ENCODE results near the gene WDR55.
"Not testable (repeated sequence)": the region's sequence is repeated elsewhere in the genome, so short reads cannot be mapped to it uniquely, and the experiment has no call there.

The WDR55 gene

DNA sequence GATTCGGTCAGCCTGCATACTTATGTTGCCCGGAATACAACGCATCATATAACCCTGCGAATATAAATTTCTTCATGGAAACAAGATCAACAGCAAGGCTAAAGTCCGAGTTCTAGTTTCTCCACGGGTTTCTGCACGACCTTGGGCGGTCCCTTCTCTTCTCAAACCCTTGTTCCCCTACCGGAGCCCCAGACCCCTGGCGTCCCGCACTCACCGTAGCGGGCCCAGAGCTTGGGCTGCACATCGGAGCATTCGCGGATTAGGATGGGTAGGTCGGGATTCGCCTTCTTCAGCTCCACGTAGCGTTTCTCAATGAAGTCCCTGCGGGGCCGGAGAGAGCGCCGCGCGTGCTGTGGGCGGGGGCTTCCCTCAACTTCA lies 17.7 kb upstream of the WDR55 start:
- no peak for DNase-seq (ENCODE audit: low read depth in 2 of 2)

DNA sequence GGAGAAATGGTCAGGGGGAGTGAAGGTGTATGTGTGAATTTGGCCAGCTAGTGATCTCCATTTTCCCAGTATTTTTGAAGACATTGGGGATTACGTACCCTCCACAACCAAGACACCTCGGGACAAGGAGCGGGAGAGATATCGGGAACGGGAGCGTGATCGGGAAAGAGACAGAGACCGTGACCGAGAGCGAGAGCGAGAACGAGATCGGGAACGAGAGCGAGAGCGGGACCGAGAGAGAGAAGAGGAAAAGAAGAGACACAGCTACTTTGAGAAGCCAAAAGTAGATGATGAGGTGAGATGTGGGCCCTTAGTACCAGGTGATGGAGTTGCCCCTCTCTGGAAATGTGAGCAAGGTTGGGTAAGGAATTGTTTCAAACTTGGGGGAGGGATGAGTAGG lies 5.8 kb upstream of the WDR55 start:
- DNase-seq (ENCODE audit: low read depth in 2 of 2): no peak

DNA sequence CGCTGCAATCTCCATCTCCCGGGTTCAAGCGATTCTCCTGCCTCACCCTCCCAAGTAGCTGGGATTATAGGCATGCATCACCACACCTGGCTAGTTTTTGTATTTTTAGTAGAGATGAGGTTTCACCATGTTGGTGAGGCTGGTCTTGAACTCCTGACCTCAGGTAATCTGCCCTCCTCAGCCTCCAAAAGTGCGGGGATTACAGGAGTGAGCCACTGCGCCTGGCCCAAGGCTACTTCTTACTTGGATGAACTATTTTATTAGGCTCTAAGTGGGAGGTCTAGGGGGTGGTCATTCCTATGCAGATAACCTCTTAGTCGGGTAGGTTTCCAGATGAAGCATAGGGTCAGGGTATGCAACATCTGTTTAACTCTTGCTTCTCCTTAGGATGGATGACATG lies 4.3 kb upstream of the WDR55 start:
- not testable (repeated sequence) for DNase-seq (ENCODE audit: low read depth in 2 of 2)

DNA sequence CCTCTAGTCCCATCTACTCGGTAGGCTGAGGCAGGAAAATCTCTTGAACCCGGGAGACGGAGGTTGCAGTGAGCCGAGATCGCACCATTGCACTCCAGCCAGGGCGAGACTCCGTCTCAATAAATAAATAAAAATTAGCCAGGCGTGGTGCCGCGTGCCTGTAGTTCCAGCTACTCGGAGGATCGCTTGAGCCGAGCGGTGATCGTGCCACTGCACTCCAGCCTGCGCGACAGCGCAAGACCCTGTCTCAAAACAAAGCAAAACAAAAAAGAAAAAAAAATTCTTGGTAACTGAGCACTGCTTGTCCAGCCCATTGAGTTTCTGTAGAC lies 710 bp upstream of the WDR55 start:
- no peak for DNase-seq (ENCODE audit: low read depth in 2 of 2)

DNA sequence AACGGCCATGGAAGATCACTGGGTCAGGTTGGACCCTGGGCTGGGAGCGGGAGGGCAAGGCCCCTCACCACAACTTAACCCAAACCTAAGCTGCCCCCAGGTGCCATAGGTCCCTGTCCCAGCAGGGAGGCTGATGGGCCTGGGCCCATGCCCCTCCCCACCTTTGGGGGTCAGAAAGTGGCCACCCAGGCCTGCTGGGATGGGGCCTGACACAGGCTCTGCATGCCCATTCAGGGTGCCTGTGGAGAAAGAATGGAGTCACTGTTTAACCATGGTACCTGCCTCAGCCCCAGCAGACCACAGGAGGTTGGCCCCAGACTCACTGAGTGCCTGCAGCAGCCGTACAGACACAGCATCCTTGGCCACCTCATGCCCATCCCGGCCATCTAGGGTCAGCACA lies 6.3 kb downstream of the WDR55 start:
- DNase-seq (ENCODE audit: low read depth in 2 of 2): not testable (repeated sequence)

DNA sequence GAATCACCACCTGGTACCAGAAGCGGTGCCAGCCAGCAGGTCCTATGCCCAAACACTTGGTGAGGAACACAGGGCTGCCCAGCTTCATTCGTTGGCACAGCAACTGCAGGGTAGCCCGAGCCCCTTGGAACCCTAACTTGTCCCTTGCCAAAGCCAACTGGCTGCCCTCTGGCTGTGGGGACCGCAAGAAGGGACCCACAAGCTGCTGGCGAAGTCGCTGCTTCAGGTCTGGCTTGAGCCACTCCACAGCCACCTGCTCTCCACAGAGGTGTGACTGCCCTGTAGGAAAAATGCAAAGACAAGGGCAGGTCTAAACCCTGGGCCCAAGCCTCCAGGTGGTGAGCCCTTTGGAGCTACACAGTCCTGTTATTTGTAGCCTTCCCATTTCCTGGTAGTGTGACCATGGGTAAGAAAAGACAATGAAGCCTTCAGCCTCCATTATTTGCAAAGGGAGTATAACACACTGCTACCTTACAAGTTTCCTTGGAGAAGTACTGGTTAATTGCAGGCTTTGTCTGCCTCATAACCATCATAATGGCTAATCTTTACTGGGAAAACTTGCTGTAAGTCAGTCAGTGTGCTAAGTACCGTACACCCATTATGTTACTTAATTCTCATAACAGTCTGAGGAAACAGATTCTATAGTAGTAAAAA lies 6.9 kb downstream of the WDR55 start:
- no peak for DNase-seq (ENCODE audit: low read depth in 2 of 2)

DNA sequence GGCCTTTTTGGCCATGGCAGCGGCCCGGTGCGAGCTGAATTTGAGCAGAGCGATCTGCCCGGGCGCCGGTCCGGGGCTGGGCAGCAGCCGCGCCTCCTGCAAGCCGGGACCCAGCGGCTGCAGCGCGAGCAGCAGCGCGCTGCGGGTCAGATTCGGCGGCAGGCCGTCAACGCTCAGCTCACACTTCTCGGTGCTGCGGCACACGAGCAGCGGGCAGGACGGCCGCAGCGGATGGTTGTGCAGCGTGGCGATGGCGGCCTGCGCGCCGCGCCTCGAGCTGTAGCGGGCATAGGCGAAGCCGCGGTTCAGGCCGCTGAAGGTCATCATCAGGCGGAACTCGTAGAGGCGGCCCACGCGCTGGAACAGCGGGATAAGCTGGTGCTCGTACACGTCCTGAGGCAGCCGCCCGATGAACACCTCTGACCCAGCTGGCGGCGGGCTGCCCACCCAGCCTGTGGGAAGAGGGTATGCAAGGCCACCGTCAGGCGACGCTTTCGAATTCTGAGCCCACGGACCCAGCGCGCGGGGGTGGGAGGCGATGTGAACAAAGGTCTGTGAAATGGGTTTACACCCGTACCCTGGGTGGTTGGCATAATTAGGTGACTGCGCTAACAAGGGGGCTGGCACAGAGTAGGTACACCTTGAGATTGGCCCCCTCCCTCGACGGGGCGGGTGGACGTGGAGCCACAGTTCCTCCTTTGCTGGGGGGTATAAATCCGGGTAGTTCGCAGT lies 7.9 kb downstream of the WDR55 start:
- DNase-seq (ENCODE audit: low read depth in 2 of 2): no peak

DNA sequence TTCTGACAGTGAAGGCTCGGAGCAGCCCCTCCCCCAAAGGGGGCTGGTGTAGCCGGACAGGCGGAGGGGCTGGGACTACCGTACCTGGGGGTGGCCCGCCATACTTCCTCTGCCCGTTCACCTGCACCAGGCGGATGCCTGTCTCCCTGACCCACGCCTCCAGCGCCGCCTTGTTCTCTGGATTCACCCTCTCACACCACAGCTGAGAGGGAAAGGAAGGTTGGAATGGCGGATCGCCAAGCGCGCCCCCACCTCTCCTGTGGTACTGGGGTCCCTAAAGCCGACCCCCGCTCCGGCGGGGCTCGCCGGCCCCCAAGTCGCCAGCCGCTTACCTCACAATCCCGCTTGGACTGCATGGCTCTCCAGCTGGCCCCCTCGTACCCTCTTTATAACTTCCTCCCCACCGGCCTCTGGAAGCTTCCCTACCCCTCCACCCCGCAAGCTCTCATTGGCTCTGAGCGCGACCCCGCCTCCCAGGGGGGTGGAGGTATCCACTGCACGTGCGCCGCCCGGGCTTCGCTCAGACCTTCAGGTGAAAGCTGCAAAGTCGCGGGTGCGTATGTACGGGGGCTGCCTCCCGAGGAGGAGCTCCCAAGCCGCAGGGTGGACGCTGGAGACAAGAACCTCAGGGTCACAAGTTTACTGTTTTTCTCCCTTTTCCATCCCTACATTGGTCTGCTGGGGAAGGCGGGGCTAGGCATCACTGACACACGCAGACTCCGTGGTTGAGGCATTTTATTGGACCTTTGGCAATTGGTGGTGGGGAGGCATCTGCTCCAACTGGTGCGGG lies 8.7 kb downstream of the WDR55 start, which contains the start of gene DND1:
Gene DND1, minus strand, starts transcription at position 390 of the 790 bp plus-strand sequence. Its CDS starts 34 bp downstream, at position 356.
- no peak for DNase-seq (ENCODE audit: low read depth in 2 of 2)

DNA sequence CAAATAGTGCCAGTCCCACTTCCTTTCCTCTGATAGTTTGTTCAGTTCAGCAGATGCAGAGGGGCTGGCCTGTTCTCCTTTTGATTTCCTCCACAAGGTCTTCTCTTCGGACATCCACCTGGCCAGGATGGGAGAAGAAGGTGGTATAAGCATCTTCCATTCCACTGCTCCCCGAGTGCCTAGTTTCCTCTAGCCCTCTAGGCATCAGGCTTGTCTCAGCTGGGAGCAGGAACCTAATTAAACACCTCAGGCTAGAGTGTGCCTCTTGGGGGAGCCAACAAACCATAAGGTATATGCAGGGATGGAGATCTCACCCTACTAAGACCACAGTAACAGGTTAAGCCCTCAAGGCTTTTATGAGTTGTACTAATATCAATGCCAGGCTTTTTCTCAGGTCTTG lies 9.5 kb downstream of the WDR55 start:
- no peak for DNase-seq (ENCODE audit: low read depth in 2 of 2)

DNA sequence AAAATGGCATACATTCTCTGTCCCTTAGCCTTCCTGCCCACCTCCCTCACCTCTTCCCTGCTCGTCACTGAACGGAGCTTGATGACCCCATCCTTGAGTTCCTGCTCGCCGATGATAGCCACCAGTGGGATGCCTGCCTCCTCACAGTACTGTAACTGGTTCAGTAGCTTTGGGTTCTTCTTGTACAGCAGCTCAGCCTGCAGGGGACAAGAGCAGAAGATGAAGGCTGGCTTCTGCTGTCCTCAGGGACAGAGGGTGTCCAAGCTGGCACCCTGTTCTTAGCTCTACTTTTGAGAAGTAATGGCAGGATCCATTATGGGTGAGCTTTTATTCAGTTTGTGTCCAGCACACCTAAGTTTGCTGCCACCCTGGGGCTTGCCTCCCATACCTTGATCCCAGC lies 9.9 kb downstream of the WDR55 start:
- DNase-seq (ENCODE audit: low read depth in 2 of 2): no peak

DNA sequence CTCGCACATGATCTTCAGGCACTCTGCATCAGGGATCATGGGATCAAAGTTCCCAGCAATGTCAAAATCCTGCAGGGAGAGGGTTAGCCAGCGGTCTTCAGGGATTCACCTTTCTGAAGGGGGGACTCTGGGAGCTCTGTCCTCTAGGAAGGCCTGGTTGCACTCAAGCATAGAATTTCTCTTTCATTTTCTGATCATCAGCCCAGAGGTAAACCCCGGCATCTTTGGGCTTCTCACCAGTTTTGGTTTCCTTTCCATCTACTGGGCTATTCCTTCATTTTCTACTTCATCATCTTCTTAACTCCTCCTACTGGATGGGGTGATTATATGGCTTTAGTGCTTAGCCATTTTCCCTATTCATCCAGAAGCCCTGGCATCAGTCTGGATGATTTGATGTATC lies 13.2 kb downstream of the WDR55 start:
- DNase-seq (ENCODE audit: low read depth in 2 of 2): no peak

DNA sequence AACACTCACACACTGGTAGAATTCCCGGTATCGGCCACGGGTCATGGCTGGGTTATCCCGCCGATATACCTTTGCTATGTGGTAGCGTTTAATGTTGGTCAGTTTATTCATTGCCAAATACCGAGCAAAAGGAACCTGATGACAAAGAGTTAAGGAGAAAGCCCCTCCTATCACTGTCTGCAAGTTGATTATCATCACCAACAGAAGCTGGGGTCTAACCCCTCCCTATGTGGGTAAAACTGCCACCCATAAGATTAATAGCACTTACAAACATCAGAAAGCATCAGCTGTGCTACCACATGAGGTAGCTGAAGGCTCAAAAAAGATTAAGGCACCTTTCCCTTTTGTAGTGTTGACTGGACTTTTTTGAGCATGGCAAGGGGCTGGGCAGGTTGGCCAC lies 14.3 kb downstream of the WDR55 start:
- no peak for DNase-seq (ENCODE audit: low read depth in 2 of 2)

DNA sequence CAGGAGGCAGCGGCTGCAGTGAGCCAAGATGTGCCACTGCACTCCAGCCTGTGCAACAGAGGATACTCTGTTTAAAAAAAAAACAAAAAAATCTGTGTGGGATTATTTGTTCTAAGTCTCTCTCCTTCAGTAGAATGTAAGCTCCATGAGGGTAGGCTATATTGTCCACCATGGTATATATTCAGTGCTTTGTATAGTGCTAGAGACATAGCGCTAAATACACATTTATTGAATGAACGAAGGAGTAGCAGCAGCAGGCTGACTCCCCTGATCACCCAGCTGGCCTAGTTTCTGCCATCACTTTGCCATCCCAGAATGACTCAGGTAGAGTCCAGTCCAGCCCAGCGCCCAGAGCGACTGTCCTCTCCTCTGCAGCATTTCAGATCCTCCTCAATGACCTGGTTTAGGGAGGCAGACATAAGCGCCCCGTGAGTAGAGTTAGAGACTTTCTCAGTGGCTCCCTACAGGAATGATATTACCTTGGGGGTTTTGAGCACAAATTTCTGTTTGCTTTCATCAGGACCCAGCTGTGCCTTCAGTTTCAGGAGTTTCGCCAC lies 25.8 kb downstream of the WDR55 start:
- no peak for DNase-seq (ENCODE audit: low read depth in 2 of 2)

DNA sequence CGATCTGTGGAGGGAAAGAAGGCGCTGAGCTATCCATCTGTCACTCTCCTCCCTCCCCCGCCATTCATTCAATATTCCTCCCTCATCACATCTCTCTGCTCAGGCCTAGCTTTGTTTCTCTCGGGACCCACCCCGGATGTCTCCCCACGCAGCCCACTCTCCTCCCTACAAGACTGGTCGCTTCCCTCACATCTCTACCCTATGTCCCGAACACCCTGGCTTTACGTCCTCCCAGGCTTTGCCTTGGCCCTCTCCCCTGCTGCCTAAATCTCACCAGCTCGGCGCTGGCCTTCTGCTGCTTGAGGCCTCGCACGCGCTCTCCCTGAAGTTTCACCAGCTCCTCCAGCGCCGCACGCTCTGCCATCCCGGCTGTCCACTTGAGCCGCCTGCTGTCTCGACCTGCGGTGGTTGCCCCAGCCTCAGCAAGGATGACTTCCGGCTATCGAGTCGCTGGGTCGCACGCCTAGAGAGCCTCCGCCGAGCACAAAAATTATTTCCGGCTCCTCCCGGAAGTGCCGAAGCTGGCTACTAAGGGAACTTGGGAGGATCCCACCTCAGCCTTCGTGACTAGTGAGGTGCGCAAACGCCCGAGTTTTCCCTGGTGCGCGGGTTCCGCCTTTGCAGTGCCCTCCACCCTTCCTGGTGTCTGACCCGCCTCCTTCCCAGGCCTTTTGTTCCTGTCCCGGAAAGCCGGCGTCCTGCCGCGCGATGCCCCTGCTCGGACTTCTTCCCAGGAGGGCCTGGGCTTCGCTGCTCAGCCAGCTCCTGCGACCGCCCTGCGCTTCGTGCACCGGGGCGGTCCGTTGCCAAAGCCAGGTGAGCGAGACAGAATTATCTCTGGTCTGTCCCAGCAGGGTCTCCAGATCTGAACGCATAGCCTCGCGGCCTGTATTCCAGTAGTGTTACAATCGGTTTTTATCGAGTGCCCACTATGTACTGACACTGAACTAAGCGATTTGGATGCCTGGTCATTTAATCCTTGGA lies 26.5 kb downstream of the WDR55 start, which contains the start of the genes HARS1 and HARS2:
Gene HARS1, minus strand, starts transcription at position 430 of the 984 bp plus-strand sequence. Its CDS starts 66 bp downstream, at position 364.
Gene HARS2, plus strand, starts transcription at position 515 of the 984 bp plus-strand sequence. Its CDS starts 194 bp downstream, at position 709.
- peak; percentile 67 to 69 for DNase-seq (ENCODE audit: low read depth in 2 of 2)

DNA sequence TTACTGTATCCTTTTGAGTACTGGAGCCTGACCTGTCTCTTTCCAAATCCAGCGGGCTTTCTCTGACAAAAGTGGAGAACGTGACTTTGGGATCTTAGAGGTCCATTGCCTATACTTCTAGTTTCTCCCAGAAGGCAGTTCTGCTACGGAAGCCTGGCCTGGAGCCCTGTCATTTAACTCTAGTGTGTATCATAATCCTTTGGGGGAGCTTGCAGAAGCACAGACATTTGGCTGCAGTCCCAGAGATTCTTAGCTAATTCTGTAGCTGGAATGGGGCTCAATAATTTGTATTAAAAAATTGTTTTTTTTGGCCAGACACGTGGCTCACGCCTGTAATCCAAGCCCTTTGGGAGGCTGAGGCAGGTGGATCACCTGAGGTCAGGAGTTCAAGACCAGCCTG lies 29.6 kb downstream of the WDR55 start:
- no peak for DNase-seq (ENCODE audit: low read depth in 2 of 2)

DNA sequence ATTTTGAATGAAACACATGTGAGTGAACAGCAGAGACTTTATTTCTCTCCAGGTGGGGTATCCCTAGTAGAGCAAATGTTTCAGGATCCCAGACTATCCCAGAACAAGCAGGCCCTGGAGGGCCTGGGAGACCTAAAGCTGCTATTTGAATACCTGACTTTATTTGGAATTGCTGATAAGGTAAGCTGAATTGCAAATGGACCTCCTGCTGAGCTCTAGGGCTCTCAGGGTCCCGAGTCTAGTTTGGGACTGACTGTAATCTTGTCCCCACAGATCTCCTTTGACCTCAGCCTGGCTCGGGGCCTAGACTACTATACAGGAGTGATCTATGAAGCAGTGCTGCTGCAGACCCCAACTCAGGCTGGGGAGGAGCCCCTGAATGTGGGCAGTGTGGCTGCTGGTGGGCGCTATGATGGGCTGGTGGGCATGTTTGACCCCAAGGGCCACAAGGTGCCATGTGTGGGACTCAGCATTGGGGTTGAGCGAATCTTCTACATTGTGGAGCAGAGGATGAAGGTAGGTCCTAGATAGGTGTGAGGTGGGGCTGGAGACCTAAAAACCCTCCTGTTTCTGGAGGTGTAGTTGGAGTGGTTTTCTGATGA lies 32.3 kb downstream of the WDR55 start:
- DNase-seq (ENCODE audit: low read depth in 2 of 2): no peak

DNA sequence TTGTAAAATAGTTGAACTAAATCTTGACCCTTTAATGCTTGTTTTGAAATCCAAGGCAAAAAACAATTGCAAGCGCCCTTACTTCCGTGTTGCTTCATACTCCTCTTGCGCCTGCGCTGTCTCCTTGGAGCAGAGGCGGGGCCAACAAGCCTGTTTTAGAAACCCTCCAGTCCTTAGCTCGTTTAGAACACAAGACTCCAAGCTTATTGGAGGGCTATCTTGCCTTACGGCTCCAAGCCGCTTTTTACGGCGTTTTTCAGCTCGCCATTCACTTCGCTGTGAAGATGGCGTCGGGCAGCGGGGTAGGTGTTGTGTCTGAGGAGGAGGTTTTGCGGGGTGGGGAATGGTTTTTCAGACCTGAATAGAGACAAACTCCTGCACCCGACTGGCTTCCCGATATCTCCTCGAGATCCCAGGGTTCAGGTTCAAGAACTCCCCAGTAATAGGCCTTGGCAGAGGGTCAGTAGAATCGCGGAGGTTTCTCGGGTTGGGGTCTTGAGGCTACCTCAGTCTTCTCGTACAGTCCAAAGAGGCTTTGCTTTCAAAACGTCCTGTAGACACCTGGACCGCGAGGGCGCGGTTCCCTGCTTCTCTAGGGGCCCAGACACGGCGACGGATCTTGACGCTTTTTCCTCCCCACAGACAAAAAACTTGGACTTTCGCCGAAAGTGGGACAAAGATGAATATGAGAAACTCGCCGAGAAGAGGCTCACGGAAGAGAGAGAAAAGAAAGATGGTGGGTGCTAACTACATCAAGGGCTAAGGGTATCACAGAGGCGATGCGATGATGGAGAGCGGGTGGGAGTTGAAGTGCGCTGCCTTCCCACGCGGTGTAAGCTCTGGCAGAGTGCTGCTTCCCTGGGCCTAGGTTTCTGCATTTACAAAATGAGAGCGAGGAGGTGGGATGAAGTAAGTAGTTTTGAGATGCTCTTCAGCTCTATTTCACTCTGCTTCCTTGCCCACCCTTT lies 35.8 kb downstream of the WDR55 start, which contains the start of gene ZMAT2:
Gene ZMAT2, plus strand, starts transcription at position 271 of the 968 bp plus-strand sequence. Its CDS starts 14 bp downstream, at position 285.
- peak; percentile 80 to 87 for DNase-seq (ENCODE audit: low read depth in 2 of 2)

DNA sequence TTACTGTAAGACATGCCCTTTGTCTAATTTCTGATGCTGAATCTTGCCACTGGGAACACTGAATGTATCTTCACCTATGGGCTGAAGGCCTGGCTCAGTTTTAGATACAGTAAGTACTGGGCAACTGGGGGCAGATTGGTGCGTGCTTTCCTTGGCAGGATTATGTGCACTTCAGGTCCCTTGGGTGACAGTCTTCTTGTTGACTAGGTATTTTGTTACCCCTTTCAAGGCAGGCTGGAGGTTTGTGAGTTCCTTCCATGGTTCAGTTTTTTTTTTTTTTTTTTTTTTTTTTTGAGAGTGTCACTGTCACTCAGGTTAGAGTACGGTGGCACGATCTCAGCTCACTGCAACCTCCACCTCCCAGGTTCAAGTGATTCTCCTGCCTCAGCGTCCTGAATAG lies 43.1 kb downstream of the WDR55 start:
- no peak for DNase-seq (ENCODE audit: low read depth in 2 of 2)

DNA sequence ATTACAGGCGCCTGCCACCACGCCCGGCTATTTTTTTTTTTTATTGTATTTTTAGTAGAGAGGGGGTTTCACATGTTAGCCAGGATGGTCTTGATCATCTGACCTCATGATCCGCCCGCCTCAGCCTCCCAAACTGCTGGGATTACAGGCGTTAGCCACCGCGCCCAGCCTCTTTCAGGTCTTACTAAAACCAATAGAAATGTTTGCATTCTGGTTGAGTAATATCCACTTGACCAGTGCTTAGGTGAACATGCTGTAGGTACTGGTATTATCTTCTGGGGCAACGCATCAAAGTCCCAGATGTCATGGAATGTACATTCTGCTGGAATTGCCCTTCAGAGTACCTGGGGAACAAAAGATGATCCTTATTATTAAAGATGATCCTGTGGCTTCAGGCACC lies 44.1 kb downstream of the WDR55 start:
- not testable (repeated sequence) for DNase-seq (ENCODE audit: low read depth in 2 of 2)
